Activated CD8-positive, alpha-beta memory T cell treated with anti-CD3 and anti-CD28 coated beads, Interleukin-2, amount 50 U/mL, for 4 hours (primary cell): Measurements from ENCODE around the gene RND2.
"Not testable (repeated sequence)": the region's sequence is repeated elsewhere in the genome, so short reads cannot be mapped to it uniquely, and the experiment has no call there.

ENCODE experiments used
- DNase-seq: peaks from one replicate; pipeline ENCODE4 v3.0.0-alpha.2; 2020

RND2 gene, protein sequence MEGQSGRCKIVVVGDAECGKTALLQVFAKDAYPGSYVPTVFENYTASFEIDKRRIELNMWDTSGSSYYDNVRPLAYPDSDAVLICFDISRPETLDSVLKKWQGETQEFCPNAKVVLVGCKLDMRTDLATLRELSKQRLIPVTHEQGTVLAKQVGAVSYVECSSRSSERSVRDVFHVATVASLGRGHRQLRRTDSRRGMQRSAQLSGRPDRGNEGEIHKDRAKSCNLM

DNA sequence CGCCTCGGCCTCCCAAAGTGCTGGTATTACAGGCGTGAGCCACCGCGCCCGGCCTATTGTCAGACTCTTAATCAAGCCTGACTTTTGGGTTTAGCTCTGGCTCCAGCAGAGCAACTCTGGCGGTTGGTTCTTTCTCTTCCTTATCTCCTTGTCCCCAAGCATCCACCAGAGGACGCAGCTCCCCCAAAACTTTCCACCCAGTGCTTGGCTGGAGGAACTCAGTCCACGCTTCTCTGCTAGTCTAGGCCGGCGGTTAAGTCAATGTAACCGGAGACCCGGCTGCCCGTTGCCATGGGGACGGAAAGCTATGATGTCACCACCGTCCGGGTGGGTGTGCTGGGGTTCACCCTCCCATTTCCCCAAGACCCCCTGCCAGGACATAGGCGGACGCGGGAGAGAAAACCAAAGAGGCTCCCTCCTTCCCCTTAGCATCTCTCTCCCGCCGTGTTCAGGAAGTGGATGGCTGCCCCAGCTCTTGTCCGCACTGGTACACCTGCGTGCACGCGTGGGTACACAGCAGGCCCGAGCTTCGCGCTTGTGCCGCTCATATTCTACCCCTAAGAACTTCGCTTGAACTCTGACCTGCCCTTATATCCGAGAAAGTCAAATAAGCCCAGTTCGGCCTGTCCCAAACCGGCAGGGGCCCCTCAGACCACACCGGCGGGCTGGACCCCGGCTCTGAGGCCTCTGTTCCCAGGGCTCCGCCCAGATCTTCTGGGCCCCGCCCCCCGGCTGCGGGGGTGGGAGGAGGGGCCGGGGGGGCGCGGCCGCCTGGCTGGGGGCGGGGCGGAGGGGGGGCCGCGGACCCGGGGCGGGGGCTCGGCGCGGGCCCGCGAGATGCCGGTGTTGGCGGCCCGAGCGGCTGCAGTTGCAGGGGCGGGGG, at the start of gene RND2:
Gene RND2 (plus strand): TSS at position 825 of the 883 bp plus-strand sequence. CDS start 117 bp downstream, outside the sequence.
- peak; percentile 83 for DNase-seq

DNA sequence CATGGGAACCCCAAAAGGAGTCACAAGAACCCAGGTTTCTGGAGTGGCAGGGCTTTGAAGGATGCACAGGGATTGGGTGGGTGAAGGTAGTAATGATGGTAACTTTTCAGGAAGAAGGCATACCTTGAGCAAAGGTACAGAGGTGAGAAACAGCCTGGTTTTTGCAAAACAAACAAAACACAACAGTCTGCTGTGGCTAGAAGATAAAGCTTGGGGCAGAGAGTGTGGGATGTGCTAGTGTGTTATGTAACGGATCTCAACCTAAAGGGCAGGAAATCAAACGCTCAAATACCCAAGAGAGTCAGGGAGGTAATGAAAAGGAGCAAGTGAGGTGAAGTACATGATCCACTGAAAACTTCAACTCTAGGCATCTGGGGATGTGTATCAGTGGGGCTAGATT, 49.8 kb upstream of the RND2 start:
- DNase-seq, result no peak

DNA sequence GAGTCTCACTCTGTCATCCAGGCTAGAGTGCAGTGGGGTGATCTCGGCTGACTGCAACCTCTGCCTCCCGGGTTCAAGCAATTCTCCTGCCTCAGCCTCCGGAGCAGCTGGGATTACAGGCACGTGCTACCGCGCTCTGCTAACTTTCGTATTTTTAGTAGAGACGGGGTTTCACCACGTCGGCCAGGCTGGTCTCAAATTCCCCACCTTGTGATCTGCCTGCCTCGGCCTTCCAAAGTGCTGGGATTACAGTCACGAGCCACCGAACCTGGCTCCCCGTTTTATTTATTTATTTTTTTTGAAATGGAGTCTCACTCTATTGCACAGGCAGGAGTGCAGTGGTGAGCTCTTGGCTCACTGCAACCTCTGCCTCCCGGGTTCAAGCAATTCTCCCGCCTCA, 49.3 kb upstream of the RND2 start:
- not testable (repeated sequence) for DNase-seq

DNA sequence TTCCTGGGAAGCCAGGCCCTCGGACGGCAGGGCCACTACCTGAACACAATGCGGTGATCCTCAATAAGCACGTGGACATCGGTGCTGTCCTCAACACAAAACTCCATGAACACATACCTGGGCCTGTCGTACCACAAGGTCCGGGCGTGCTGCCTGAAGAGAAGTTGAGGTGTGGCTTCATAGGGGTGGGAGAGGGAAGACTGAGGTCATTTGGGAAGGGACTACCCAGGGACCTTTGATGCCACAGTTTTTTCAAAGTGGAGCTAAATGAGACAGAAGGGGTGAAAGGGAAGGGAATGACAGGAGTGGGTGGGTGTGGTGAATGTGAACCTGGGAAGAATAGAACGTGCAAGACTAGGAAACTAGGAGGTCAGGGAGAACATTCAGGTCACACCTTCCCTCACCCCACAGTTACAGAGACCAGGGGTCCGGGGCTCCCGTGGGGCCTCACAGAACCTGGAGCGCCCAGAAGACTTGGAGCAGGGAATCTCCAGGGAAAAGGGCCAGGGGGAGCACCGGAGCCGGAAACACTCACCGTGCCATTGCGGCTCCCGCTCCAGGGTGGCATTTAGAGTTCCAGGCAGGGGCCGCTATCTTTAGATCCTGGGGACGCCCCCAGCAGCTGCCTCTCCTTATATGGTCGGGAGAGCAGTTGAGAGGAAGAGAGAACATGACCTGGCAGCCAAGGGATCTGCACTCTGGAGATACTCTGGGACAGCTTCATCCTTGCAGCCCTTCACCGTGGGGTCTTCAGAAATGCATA, 45.3 kb upstream of the RND2 start, which contains the start of gene PTGES3L:
Gene PTGES3L (minus strand): TSS at position 570 of the 763 bp plus-strand sequence. CDS start 27 bp downstream, at position 543.
- DNase-seq, result no peak

DNA sequence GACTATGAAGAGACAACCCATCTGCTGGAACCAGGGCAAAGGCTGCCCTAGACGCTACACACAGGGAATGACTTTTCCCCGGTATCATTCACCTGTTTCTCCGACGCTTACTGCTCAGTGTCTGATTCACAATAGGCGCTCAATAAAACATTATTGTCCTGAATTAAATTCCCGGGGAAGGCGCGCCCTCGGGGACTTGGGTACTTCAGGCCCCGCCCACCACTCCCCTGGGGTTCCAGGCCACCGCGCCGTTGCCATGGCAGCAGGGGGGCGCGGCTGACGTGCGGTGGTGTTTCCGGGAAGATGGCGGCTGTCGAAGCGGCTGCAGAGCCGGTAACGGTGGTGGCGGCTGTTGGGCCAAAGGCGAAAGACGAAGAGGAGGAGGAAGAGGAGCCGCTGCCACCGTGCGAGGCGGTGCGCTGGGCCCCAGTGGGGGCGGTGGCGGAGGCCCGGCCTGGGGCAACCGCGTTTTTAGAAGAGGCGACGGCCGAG, 44.7 kb upstream of the RND2 start, which contains the start of gene RUNDC1:
Gene RUNDC1 (plus strand): TSS at position 292 of the 492 bp plus-strand sequence. CDS start 12 bp downstream, at position 304.
- DNase-seq, result peak; percentile 94

DNA sequence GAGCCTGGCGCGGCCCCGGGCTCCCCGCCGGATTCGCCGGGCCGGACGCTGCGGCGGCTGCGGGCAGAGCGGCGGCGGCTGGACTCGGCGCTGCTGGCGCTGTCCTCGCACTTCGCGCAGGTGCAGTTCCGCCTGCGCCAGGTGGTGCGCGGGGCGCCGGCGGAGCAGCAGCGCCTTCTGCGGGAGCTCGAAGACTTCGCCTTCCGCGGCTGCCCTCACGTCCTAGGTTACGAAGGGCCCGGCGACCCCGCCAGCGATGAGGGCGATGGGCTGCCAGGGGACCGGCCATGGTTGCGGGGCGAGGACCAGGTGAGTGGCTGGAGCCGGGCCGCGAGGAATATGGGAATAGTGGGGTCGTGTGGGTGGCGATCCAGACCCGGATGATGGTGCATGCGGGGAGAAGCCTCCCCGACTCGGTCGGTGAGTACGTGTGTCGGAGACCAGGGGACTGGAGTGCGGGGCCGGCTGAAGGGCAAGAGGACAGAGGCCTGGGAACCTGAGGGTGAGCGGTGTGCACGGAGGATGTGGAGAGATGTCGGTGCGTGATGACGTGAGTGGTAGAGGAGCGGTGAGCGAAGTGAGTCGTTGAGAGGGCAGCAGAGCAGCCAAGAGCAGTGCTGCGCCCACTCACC, 44.1 kb upstream of the RND2 start:
- DNase-seq, result peak; percentile 54

DNA sequence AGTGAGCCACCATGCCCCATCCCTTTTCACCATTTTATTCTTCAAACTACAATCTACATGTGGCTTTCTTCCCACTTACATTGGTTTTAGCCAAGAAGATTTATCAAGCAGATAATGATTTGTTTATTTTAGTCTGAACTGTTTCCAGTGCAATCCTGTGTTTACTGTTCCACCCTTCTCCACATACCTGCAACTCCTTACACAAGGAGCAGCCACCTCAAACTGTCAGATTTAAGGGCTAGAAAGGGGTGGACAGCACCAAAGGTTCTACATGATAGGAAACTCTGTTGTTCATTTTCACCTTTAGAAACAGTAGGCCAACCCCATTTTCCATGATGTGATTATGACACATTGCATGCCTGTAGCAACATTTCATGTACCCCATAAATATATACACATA, 42.8 kb upstream of the RND2 start:
- DNase-seq, result no peak

DNA sequence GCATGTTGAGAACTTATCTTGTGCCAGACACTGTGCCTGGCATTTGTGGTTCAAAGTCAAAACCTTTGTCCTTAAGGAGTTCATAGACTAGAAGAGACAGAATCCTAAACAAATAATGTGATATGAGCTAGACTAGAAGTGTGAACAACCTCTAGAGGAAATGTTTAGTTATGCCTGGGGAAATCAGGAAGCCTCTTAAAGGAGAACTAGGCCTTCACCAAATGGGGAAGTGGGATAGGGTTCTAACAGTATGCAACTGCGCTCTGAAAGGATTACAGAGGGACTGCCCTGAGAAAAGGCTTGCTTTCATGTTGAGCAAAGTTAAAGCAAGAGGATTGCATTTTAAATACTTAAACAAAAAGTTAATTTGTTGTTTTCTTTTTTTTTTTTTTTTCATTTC, 39.8 kb upstream of the RND2 start:
- no peak for DNase-seq

DNA sequence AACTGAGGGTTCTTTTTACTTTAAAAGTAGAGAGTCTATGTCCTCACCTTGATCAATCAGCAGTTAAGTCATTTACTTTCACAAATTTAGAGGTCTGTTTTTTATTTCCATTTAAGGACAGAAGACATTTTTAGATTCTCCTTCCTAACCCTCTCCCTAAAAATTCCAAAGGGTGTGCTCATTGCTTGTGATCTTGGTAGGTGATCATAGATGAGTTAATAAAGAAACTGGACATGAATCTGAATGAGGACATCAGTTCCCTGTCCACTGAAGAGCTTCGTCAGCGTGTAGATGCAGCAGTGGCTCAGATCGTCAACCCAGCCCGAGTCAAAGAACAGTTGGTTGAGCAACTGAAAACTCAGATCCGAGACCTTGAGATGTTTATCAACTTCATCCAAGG, 35.9 kb upstream of the RND2 start:
- DNase-seq, result no peak

DNA sequence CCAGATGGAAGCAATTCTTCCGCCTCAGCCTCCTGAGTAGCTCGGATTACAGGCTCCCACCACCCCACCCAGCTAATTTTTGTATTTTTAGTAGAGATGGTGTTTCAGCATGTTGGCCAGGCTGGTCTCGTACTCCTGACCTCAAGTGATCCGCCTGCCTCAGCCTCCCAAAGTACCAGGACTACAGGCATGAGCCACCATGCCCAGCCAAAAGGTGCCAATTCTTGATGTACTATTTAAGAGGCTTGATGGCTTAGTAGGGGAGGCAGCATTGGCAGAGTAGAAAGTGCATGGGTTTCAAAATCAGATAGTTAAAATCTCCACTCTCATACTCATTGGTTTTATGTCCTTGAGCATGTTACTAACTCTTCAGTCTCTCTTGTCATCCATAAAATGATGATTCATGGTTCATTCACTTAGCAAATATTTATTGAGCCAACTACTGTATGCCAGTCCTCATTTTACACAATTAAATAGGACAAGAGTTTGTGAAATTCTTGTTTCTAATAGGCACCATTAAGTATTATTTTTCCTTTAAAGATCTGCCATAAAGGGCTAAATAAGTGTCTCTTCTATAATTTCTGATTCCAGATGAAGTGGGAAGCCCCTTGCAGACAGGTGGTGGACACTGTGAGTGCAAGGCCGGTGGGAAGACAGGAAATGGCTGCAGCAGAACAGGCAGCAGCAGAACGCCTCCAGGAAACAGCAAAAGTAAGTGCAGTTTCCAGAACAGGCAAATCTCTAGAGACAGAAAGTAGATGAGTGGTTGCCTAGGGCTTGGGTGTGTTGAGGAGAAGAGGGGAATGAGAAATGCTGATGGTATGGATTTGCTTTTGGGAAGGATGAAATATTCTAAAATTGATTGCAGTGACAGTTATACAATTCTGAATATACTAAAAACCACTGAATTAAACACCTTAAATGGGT, 35.0 kb upstream of the RND2 start:
- DNase-seq, result no peak

DNA sequence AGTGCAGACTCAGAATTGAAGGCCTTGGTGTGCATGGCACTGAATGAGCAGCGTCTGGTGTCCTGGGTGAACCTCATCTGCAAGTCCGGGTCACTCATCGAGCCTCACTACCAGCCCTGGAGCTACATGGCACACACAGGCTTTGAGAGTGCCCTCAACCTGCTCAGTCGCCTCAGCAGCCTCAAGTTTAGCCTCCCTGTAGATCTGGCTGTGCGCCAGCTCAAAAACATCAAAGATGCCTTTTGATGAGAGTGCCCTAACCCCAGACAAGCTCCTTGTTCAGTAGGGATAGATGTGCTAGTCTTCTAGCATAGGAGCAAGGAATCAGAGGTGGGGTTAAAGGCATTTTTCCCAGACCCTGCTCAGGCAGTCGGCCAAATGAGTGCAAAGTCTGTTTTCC, 33.6 kb upstream of the RND2 start:
- DNase-seq, result no peak

DNA sequence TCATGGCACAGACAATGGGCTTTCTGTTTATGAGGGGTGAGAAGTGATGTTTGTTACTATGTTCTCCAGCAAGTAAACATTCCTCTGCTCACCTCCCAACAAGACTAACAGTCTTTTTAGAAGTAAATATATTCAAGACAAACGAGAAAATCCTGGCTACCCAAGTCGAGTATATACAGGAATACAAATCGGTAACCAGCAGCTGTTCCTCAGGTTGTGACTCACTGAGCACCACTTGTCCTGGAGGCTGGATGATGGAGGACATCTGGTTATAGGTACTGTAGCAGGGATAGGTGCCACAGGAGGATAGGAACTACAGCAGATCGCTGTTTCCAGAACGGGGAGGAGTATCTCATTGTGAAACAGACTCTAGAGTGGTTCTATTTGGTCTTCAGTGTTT, 32.2 kb upstream of the RND2 start:
- no peak for DNase-seq

DNA sequence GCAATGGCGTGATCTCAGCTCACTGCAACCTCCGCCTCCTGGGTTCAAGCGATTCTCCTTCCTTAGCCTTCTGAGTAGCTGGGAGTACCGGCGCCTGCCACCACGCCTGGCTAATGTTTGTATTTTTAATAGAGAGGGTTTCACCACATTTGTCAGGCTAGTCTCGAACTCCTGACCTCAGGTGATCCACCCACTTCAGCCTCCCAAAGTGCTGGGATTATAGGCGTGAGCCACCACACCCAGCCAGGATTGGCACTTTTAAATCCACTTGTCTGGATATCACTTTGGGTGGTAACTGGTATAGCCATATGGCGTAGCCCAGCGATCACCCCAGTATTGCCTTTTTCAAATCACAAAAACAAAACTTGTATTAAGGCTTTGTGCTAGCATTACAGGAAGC, 31.1 kb upstream of the RND2 start:
- DNase-seq, result not testable (repeated sequence)

DNA sequence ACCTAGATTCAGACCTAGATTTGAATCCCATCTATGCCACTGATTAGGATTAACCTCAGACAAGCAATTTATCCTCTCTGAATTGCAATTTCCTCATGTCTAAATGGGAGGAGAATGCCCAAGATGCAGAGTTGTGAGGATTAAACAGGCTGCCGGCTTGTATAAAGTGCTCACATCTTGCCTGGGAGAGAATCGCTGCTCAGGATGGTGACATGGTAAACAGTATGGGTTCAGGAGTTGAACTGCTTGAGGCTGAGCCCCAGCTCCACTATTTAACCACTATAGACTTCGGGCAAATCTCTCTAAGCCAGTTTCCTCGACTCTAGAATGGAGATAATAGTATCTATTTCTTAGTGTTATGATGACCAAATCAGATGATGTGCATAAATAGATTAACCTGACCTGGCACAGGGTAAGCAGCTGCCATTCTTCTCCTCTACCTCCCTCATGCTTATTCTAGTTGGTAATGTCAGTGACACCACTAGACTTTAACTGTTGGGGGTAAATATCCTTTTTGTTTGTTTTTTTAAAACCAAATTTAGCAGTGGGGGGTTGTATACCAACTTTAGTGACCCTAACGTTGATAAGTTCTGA, 27.5 kb upstream of the RND2 start:
- no peak for DNase-seq

DNA sequence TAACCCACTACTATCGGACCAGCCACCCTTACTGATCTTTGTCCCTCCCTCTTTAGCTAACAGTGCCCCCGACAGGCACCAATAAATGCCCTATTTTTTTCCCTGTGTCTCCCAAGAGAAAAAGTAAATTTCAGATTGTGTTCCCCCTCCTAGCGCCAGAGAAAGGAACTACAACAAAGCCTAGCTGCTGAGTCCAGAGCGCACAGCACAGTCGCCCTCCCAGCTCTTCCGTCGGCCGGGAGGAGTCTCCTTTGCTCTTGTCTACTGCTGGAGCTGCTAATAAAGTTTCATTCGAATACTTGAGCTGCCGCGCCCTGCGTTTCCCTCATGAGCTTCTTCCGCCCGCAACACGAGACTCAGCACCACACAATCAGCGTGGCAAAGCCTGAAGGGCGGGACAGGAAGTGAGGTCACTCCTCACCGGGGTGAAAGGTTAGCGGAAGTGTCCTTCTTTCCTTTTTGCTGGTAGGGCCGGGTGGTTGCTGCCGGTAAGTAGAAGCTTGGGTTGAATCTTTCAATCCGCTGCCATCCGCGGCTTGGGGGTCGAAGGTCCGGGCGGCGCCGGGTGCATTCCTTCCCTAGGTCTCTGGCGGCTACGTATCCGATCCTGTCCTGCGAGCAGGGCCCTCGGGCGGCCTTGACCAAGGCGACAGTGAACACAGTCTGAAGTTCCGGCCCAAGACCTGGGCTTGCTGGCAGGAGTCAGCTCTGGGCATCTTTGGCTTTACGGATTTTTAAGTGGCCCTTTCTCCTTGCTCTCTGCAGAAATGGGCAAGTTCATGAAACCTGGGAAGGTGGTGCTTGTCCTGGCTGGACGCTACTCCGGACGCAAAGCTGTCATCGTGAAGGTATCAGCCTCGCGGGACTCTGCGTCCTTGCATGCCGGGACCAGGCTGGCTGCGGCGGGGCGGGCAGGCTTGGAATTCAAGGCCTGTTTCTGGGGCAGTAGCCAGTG, 26.8 kb upstream of the RND2 start, which contains the start of gene RPL27:
Gene RPL27 (plus strand): TSS at position 436 of the 955 bp plus-strand sequence. CDS start 332 bp downstream, at position 768.
- DNase-seq, result peak; percentile 98

DNA sequence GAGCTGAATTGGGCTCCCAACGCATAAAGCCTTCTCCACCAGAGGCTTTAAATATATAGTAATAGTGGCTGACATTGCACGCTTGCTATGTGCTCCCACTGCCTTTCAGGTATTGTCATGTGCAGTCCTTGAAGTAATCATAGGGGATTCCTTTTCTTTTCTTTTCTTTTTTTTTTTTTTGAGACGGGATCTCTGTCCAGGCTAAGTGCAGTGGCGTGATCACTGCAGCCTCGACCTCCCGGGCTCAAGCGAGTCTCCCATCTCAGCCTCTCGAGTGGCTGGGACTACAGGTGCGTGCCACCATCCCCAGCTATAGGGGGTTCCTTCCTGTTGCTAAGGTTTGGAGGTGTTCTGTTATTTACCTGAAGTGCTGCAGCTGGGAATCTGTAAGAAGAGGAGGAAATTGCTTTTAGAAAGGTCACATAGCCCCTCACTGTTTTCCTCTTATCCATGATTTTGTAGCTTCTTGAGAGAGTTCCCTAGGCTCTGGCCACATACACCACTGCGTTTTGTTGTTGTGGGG, 26.0 kb upstream of the RND2 start:
- no peak for DNase-seq

DNA sequence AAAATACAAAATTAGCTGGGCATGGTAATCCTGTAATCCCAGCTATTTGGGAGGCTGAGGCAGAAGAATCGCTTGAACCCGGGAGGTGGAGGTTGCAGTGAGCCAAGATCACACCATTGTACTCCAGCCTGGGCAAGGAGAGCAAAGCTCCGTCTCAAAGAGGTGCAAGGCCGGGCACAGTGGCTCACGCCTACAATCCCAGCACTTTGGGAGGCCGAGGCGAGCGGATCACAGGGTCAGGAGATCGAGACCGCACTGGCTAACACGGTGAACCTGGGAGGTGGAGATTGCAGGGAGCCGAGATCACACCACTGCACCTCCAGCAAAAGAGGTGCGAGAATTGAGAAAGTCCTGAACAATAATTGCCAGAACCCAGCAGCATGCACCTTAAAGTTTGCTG, 24.1 kb upstream of the RND2 start:
- not testable (repeated sequence) for DNase-seq

DNA sequence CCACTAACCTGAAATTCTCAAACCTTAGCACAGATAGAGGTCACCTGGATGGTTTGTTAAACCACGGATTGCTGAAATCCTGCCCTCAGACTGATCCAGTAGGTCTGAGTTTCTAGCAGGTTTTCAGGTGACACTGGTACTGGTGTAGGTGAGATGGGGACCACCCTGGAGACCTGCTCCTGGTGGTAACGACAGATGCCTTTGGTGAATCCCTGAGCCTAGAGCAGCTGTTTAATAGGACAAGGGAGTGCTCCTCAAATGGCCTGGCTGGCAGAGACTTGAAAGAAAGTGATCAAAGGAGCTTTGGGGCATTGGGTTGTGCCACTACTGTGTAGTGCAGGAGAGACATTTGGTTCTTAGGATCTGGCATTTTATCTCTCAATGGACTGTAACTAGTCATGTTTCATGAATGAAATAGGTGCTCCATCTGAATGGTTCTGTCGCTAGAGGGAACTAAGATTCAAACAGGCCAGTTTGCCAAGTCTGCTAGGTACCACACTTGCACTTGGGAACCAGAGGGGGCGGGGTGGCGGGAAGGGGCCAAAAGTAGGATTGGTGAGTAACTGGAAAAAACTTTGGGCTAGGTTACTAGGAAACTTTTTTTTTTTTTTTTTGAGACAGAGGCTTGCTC, 21.4 kb upstream of the RND2 start:
- DNase-seq, result no peak
